HepG2 (cell line): ENCODE measurements around the gene LTA4H. TPM values are rescaled to one million over a fixed set of nuclear protein-coding genes. Genes with fewer than 3 reads are reported as not detected.
A peak's percentile ranks its signal among the peaks of the same experiment; 100 is the strongest.

Experiments
- ATF7-NPFF ChIP-seq: sonication (generic); formaldehyde crosslinking; IDR thresholded peaks from 2 replicates; pipeline ENCODE4 v1.8.1; 2023; ENCODE audit warnings: mild to moderate bottlenecking, low read depth, missing genetic modification reagents, moderate library complexity
- HNRNPLL ChIP-seq: fragments of 200-400 bp; formaldehyde crosslinking; IDR thresholded peaks from 2 replicates; pipeline ENCODE4 v1.6.1; 2017; ENCODE audit warnings: mild to moderate bottlenecking, low read depth, low read length; ENCODE audit not compliant: poor library complexity, severe bottlenecking
- KDM1A ChIP-seq: IDR thresholded peaks from 2 replicates; pipeline ENCODE4 v1.6.1; 2016; ENCODE audit warnings: missing compliant biosample characterization
- KMT2B ChIP-seq: IDR thresholded peaks from 2 replicates; pipeline ENCODE4 v1.6.1; 2016; ENCODE audit warnings: missing genetic modification reagents, missing compliant biosample characterization
- MYNN ChIP-seq: sonication (generic); formaldehyde crosslinking; IDR thresholded peaks from 2 replicates; pipeline ENCODE4 v1.4.0; 2020; ENCODE audit warnings: mild to moderate bottlenecking, low read depth, missing genetic modification reagents
- NRL ChIP-seq: sonication (generic); formaldehyde crosslinking; IDR thresholded peaks from 2 replicates; pipeline ENCODE4 v1.5.0; 2020; ENCODE audit warnings: missing genetic modification reagents, mild to moderate bottlenecking, moderate library complexity, borderline replicate concordance
- PCBP2 ChIP-seq: fragments of 200-400 bp; formaldehyde crosslinking; optimal IDR thresholded peaks from 2 replicates; pipeline ENCODE3; 2018; ENCODE audit warnings: low read length, low read depth; ENCODE audit not compliant: poor library complexity, severe bottlenecking
- SAFB2 ChIP-seq: sonication (generic); formaldehyde crosslinking; IDR thresholded peaks from 2 replicates; pipeline ENCODE4 v1.5.1; 2020; ENCODE audit warnings: missing genetic modification reagents, low read depth, mild to moderate bottlenecking, borderline replicate concordance
- ZBTB20 ChIP-seq: sonication (generic); formaldehyde crosslinking; IDR thresholded peaks from 2 replicates; pipeline ENCODE4 v1.8.1; 2023; ENCODE audit warnings: missing genetic modification reagents, low read depth, mild to moderate bottlenecking, borderline replicate concordance
- ZNF296 ChIP-seq: sonication (generic); formaldehyde crosslinking; conservative IDR thresholded peaks from 2 replicates; pipeline ENCODE4 v1.5.0; 2020; ENCODE audit warnings: mild to moderate bottlenecking, missing genetic modification reagents
- ZNF556 ChIP-seq: sonication (generic); formaldehyde crosslinking; IDR thresholded peaks from 2 replicates; pipeline ENCODE4 v1.4.0; 2020; ENCODE audit warnings: mild to moderate bottlenecking, missing genetic modification reagents, borderline replicate concordance
- ZNF720 ChIP-seq: sonication (generic); formaldehyde crosslinking; IDR thresholded peaks from 2 replicates; pipeline ENCODE4 v1.4.0; 2020; ENCODE audit warnings: missing genetic modification reagents
- polyA plus RNA-seq, 8 experiments: library from polyadenylated mRNA; depleted of rRNA in 3 of 8; stranded (reverse) in 7 of 8; unstranded in 1 of 8; fragments of >200 nt; fragmentation: Illumina TruSeq in 4 of 8; extraction: Trizol in 4 of 8; gene quantifications; 2 replicates each; pipeline versions ENCODE4 v1.2.1 to v1.2.3, GENCODE V29; 2011 to 2016; ENCODE audit warnings: low read depth in 4 of 8, missing spikeins in 1 of 8, mixed read lengths in 1 of 8; ENCODE audit not compliant: insufficient read depth in 1 of 8
- total RNA-seq, 5 experiments: library from RNA; depleted of rRNA; stranded (reverse); fragments of >200 nt; fragmentation: Illumina TruSeq; extraction: Trizol; gene quantifications; 2 replicates each; pipeline ENCODE4 v1.2.3, GENCODE V29; 2016; ENCODE audit warnings: low read depth in 1 of 5
- TF ChIP-seq, protein P1 (sequence below): sonication (generic); formaldehyde crosslinking; IDR thresholded peaks from 2 replicates; pipeline ENCODE4 v1.4.0; 2020; ENCODE audit warnings: mild to moderate bottlenecking, missing genetic modification reagents
- TF ChIP-seq, protein P2 (sequence below): sonication (generic); formaldehyde crosslinking; IDR thresholded peaks from 2 replicates; pipeline ENCODE4 v1.9.0; 2021; ENCODE audit warnings: missing genetic modification reagents, mild to moderate bottlenecking, borderline replicate concordance
- TF ChIP-seq, protein P3 (sequence below): sonication (generic); formaldehyde crosslinking; IDR thresholded peaks from 2 replicates; pipeline ENCODE4 v1.5.1; 2020; ENCODE audit warnings: mild to moderate bottlenecking, missing genetic modification reagents
- TF ChIP-seq, protein P4 (sequence below), 2 experiments: sonication (generic) in 1 of 2; formaldehyde crosslinking in 1 of 2; IDR thresholded peaks; 2 replicates each; pipeline versions ENCODE4 v1.6.1 to v1.9.0; 2014 to 2022; ENCODE audit warnings: antibody characterized with exemption in 1 of 2, borderline replicate concordance in 1 of 2, inconsistent platforms in 1 of 2, low read depth in 1 of 2, missing genetic modification reagents in 1 of 2

Gene LTA4H
- total and polyA plus RNA-seq, 2 of the 13 experiments (the other 11 are each of a cell fraction or from before 2014, with no cell fraction given), result 87.5 to 90.4 TPM

DNA sequence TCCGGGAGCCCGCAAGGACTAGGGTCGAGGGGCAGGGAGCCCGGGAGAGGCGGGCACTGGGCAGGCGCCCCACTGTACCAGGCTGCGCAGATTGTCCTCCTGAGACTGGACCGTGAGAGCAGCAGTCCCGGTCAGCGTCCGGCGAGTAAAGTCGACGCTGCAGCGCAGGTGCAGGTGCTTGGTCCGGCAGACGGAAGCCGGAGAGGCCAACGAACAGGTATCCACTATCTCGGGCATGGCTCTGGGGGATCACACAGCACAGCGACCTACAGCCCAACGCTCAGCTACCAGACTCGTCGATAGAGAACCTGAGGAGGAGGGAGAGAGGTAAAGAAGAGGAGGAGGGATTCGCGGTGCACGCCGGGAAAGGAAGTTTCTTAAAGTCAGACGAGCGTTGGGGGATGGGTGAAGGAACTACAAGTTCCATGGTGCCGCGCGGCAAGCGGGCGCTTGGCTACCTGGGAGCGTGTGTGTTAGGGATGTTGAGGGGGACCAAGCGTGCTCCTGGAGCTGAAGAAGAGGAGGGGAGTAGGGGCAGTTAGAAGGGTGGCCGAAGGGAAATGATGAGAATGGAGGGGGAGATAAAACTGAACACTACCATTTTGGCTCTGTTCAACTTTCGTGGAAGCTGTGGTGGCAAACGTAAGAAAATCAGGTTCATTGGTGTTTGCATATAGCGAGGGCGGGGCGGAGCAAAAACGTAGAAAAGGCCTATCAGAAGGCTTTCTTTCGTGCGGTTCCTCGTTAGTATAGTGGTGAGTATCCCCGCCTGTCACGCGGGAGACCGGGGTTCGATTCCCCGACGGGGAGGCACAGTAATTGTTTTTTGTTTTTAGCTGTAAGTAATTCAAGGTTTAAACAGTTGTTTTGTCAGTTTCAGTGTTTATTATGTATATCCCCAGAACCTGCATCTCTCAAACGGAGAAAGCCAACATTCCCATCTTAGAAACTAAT is at the start of gene LTA4H (continued):
- TF ChIP-seq, protein P1, sequence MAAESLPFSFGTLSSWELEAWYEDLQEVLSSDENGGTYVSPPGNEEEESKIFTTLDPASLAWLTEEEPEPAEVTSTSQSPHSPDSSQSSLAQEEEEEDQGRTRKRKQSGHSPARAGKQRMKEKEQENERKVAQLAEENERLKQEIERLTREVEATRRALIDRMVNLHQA (CRISPR knock-in tag), result no peak
- TF ChIP-seq MYNN (CRISPR knock-in tag) (no peak), ZBTB20 (CRISPR knock-in tag) (peak; percentile 40; the same call in 1 of the 2 replicates), ZNF296 (CRISPR knock-in tag) (no peak), ATF7-NPFF (CRISPR knock-in tag) (peak; percentile 63; the same call in 1 of the 2 replicates), HNRNPLL (peak; percentile 80), ZNF556 (CRISPR knock-in tag) (no peak), KMT2B (CRISPR knock-in tag) (peak; percentile 95), NRL (CRISPR knock-in tag) (no peak), PCBP2 (no peak), ZNF720 (CRISPR knock-in tag) (no peak), SAFB2 (CRISPR knock-in tag) (no peak; the same call in 1 of the 2 replicates), KDM1A (CRISPR knock-in tag) (peak; percentile 11; the same call in 1 of the 2 replicates)
- TF ChIP-seq, protein P2, sequence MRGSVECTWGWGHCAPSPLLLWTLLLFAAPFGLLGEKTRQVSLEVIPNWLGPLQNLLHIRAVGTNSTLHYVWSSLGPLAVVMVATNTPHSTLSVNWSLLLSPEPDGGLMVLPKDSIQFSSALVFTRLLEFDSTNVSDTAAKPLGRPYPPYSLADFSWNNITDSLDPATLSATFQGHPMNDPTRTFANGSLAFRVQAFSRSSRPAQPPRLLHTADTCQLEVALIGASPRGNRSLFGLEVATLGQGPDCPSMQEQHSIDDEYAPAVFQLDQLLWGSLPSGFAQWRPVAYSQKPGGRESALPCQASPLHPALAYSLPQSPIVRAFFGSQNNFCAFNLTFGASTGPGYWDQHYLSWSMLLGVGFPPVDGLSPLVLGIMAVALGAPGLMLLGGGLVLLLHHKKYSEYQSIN, result no peak; the same call in 1 of the 2 replicates
- TF ChIP-seq, protein P3, sequence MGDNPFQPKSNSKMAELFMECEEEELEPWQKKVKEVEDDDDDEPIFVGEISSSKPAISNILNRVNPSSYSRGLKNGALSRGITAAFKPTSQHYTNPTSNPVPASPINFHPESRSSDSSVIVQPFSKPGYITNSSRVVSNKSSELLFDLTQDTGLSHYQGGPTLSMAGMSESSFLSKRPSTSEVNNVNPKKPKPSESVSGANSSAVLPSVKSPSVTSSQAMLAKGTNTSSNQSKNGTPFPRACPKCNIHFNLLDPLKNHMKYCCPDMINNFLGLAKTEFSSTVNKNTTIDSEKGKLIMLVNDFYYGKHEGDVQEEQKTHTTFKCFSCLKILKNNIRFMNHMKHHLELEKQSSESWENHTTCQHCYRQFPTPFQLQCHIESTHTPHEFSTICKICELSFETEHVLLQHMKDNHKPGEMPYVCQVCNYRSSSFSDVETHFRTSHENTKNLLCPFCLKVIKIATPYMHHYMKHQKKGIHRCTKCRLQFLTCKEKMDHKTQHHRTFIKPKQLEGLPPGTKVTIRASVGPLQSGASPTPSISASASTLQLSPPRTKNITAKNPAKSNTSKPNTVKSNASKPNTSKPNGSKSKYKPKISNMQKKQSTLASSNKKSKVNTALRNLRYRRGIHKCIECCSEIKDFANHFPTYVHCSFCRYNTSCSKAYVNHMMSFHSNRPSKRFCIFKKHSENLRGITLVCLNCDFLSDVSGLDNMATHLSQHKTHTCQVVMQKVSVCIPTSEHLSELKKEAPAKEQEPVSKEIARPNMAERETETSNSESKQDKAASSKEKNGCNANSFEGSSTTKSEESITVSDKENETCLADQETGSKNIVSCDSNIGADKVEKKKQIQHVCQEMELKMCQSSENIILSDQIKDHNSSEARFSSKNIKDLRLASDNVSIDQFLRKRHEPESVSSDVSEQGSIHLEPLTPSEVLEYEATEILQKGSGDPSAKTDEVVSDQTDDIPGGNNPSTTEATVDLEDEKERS (CRISPR knock-in tag), result no peak; the same call in 1 of the 2 replicates
- TF ChIP-seq, protein P4, sequence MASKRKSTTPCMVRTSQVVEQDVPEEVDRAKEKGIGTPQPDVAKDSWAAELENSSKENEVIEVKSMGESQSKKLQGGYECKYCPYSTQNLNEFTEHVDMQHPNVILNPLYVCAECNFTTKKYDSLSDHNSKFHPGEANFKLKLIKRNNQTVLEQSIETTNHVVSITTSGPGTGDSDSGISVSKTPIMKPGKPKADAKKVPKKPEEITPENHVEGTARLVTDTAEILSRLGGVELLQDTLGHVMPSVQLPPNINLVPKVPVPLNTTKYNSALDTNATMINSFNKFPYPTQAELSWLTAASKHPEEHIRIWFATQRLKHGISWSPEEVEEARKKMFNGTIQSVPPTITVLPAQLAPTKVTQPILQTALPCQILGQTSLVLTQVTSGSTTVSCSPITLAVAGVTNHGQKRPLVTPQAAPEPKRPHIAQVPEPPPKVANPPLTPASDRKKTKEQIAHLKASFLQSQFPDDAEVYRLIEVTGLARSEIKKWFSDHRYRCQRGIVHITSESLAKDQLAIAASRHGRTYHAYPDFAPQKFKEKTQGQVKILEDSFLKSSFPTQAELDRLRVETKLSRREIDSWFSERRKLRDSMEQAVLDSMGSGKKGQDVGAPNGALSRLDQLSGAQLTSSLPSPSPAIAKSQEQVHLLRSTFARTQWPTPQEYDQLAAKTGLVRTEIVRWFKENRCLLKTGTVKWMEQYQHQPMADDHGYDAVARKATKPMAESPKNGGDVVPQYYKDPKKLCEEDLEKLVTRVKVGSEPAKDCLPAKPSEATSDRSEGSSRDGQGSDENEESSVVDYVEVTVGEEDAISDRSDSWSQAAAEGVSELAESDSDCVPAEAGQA (IDR thresholded peaks at IDR 0.05; ENCODE audit: low read depth), result no peak
- TF ChIP-seq, protein P4 (CRISPR knock-in tag; IDR thresholded peaks at IDR 0.05; ENCODE audit: borderline replicate concordance), result no peak
